GM18951 (cell line): ENCODE results near the gene HOXA7.

Experiments used
- POLR2A ChIP-seq: IDR thresholded peaks from 4 replicates; pipeline ENCODE4 v1.6.1; 2011; ENCODE audit warnings: mild to moderate bottlenecking; ENCODE audit not compliant: insufficient read length, insufficient read depth; ENCODE audit errors: extremely low read depth
- in situ Hi-C: fragments of 300-500 bp; cut with MboI; formaldehyde crosslinking; loops from one replicate; pipeline ENCODE4 v1.12.0; 2022; ENCODE audit warnings: low sequenced_read_pairs, mixed read lengths, inconsistent platforms; ENCODE audit not compliant: unreplicated experiment

The HOXA7 gene

GRCh38 chr7:27104341-27105058 lies 52.0 kb downstream of the HOXA7 start:
- in situ Hi-C loops, result no loop called here
- TF ChIP-seq POLR2A, result no peak
